ENCODE data around the gene ARPP21.

DNA sequence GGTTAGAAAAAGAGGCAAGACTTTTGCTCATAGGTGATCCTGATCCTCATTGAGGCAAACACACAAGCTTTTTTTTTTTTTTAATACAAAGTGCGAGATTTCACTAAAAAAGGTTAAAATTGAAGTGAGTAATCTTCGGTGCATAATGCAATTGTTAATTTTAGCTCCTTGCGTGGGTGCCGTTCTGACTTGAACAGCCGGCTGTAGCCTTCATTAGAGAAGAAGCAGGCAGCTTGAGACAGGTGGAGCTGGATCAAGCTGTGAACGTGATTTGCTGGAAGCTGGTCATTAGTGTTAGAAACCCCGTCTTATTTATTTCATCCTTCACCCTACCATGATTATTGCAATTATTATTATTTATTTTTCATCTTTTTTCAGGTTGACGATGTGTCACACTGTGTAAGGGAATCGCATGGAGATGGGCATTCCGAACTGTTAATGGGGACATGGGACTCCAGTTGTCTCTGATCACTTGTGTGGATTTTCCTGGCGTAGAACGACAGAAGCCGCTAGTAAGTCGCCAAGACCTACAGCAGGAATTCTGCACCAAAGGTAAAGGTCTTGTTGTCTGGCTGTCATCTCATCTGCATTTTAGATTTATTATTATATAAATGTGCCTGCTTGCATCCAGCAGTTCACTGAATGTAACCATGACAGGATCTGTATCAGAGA lies 40.2 kb downstream of the ARPP21 start:
- TF ChIP-seq, protein P1, sequence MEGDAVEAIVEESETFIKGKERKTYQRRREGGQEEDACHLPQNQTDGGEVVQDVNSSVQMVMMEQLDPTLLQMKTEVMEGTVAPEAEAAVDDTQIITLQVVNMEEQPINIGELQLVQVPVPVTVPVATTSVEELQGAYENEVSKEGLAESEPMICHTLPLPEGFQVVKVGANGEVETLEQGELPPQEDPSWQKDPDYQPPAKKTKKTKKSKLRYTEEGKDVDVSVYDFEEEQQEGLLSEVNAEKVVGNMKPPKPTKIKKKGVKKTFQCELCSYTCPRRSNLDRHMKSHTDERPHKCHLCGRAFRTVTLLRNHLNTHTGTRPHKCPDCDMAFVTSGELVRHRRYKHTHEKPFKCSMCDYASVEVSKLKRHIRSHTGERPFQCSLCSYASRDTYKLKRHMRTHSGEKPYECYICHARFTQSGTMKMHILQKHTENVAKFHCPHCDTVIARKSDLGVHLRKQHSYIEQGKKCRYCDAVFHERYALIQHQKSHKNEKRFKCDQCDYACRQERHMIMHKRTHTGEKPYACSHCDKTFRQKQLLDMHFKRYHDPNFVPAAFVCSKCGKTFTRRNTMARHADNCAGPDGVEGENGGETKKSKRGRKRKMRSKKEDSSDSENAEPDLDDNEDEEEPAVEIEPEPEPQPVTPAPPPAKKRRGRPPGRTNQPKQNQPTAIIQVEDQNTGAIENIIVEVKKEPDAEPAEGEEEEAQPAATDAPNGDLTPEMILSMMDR (tag by site-specific recombination; IDR thresholded peaks at IDR 0.05): no peak
- TF ChIP-seq, protein P2, sequence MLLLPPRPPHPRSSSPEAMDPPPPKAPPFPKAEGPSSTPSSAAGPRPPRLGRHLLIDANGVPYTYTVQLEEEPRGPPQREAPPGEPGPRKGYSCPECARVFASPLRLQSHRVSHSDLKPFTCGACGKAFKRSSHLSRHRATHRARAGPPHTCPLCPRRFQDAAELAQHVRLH (tag by site-specific recombination; IDR thresholded peaks at IDR 0.05): no peak
- TF ChIP-seq YY1 (tag by site-specific recombination; IDR thresholded peaks at IDR 0.05): no peak
- no peak for TF ChIP-seq ZNF501 (tag by site-specific recombination; IDR thresholded peaks at IDR 0.05)
- TF ChIP-seq, protein P3, sequence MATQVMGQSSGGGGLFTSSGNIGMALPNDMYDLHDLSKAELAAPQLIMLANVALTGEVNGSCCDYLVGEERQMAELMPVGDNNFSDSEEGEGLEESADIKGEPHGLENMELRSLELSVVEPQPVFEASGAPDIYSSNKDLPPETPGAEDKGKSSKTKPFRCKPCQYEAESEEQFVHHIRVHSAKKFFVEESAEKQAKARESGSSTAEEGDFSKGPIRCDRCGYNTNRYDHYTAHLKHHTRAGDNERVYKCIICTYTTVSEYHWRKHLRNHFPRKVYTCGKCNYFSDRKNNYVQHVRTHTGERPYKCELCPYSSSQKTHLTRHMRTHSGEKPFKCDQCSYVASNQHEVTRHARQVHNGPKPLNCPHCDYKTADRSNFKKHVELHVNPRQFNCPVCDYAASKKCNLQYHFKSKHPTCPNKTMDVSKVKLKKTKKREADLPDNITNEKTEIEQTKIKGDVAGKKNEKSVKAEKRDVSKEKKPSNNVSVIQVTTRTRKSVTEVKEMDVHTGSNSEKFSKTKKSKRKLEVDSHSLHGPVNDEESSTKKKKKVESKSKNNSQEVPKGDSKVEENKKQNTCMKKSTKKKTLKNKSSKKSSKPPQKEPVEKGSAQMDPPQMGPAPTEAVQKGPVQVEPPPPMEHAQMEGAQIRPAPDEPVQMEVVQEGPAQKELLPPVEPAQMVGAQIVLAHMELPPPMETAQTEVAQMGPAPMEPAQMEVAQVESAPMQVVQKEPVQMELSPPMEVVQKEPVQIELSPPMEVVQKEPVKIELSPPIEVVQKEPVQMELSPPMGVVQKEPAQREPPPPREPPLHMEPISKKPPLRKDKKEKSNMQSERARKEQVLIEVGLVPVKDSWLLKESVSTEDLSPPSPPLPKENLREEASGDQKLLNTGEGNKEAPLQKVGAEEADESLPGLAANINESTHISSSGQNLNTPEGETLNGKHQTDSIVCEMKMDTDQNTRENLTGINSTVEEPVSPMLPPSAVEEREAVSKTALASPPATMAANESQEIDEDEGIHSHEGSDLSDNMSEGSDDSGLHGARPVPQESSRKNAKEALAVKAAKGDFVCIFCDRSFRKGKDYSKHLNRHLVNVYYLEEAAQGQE (tag by site-specific recombination; IDR thresholded peaks at IDR 0.05): no peak
- TF ChIP-seq KLF16 (tag by site-specific recombination; IDR thresholded peaks at IDR 0.05): no peak
- no peak for TF ChIP-seq ZNF510 (tag by site-specific recombination; IDR thresholded peaks at IDR 0.05; ENCODE audit: insufficient replicate concordance)
- TF ChIP-seq ZNF19 (tag by site-specific recombination; IDR thresholded peaks at IDR 0.05; ENCODE audit: low read depth): no peak
- TF ChIP-seq ZNF248 (tag by site-specific recombination; IDR thresholded peaks at IDR 0.05): no peak
- no peak for TF ChIP-seq RBAK (tag by site-specific recombination; IDR thresholded peaks at IDR 0.05)
- no peak for TF ChIP-seq GLIS2 (tag by site-specific recombination; IDR thresholded peaks at IDR 0.05)
- TF ChIP-seq GLI2 (tag by site-specific recombination; IDR thresholded peaks at IDR 0.05; ENCODE audit: borderline replicate concordance, low read depth): no peak
